HepG2 (cell line): ENCODE data around the gene SP110. TPM values are rescaled to one million over a fixed set of nuclear protein-coding genes. Genes with fewer than 3 reads are reported as not detected.

Experiments used
- ATAC-seq: fragments of 200-7000 bp; cut with Tn5 transposase; 3 replicates; pipeline ENCODE4 v1.9.1; 2020; ENCODE audit warnings: mild to moderate bottlenecking, moderate library complexity
- BruUV-seq: library from RNA; stranded (reverse); fragments of 400-500 nt; replicated peaks from 2 replicates; lab custom pipeline; 2021; lab: Mats Ljungman, UMichigan
- CTCF ChIA-PET: fragments of 300-600 bp; formaldehyde crosslinking; extraction: SDS; loops from one replicate; lab custom pipeline; 2021; ENCODE audit warnings: low total read pairs, inconsistent platforms, low intra/inter-chr PET ratio; lab: Yijun Ruan, JAX
- POLR2A ChIA-PET: fragments of 350-600 bp; sonication (Branson Sonifier 250); formaldehyde crosslinking; loops from one replicate; lab custom pipeline; 2020; ENCODE audit warnings: antibody characterized with exemption, inconsistent platforms; lab: Yijun Ruan, JAX
- DNase-seq: peaks from one replicate; pipeline ENCODE4 v3.0.0-alpha.2; 2015; ENCODE audit warnings: low spot score
- FAIRE-seq: peaks from 3 replicates; lab custom pipeline; 2011; peaks lifted over from hg19 to GRCh38; lab: Jason Lieb, UNC
- H2AFZ ChIP-seq: one replicate; pipeline ENCODE4 v1.6.1; 2011; ENCODE audit warnings: low read length, inconsistent platforms
- H3K27ac ChIP-seq: fragments of 300-600 bp; 3 replicates; pipeline ENCODE4 v1.8.0; 2011; ENCODE audit warnings: mixed run types, mild to moderate bottlenecking, mixed read lengths, low read length, inconsistent platforms; ENCODE audit not compliant: insufficient read depth; ENCODE audit errors: extremely low read length
- H3K27me3 ChIP-seq, 2 experiments: fragments of 200-600 bp in 1 of 2; 2 replicates in 1 of 2; 3 replicates in 1 of 2; pipeline versions ENCODE4 v1.6.0 to v1.8.0; 2011; ENCODE audit warnings: low read length in 2 of 2, mild to moderate bottlenecking in 2 of 2, moderate library complexity in 2 of 2, inconsistent platforms in 1 of 2; ENCODE audit not compliant: insufficient read depth in 2 of 2, control insufficient read depth in 1 of 2
- H3K36me3 ChIP-seq, 2 experiments: fragments of 200-600 bp in 1 of 2; replicated peaks in 1 of 2; 2 replicates in 1 of 2; 3 replicates in 1 of 2; pipeline versions ENCODE4 v1.5.1 to v1.8.0; 2011; ENCODE audit warnings: low read length in 2 of 2, inconsistent platforms in 1 of 2; ENCODE audit not compliant: insufficient read depth in 2 of 2, control insufficient read depth in 1 of 2
- H3K4me1 ChIP-seq: 2 replicates; pipeline ENCODE4 v1.5.1; 2012; ENCODE audit warnings: low read length, inconsistent platforms; ENCODE audit not compliant: insufficient read depth
- H3K4me2 ChIP-seq: 2 replicates; pipeline ENCODE4 v1.6.0; 2011; ENCODE audit warnings: low read depth, low read length, inconsistent platforms
- H3K4me3 ChIP-seq, 3 experiments: fragments of 200-600 bp in 1 of 3; sonication (generic), shearing (Covaris generic) in 1 of 3; replicated peaks in 1 of 3; 2 replicates each; pipeline ENCODE4 v1.5.1; 2011 to 2016; ENCODE audit warnings: low read length in 3 of 3, inconsistent platforms in 2 of 3, low read depth in 2 of 3, mild to moderate bottlenecking in 2 of 3, control low read depth in 1 of 3, mixed read lengths in 1 of 3; ENCODE audit not compliant: insufficient read depth in 1 of 3
- H3K79me2 ChIP-seq: one replicate; pipeline ENCODE4 v1.6.1; 2011; ENCODE audit warnings: low read length, inconsistent platforms; ENCODE audit not compliant: insufficient read depth
- H3K9ac ChIP-seq: 2 replicates; pipeline ENCODE4 v1.6.0; 2011; ENCODE audit warnings: mild to moderate bottlenecking, low read depth, low read length, inconsistent platforms; ENCODE audit not compliant: insufficient read depth
- H3K9me3 ChIP-seq: 2 replicates; pipeline ENCODE4 v1.5.1; 2012; ENCODE audit warnings: mild to moderate bottlenecking, low read length
- H4K20me1 ChIP-seq: 2 replicates; pipeline ENCODE4 v1.6.0; 2011; ENCODE audit warnings: inconsistent platforms, mild to moderate bottlenecking, low read length, moderate library complexity; ENCODE audit not compliant: insufficient read depth
- AFF4 ChIP-seq: sonication (generic); formaldehyde crosslinking; IDR thresholded peaks from 2 replicates; pipeline ENCODE4 v1.4.0; 2020; ENCODE audit warnings: missing genetic modification reagents
- AKNA ChIP-seq: sonication (generic); formaldehyde crosslinking; IDR thresholded peaks from 2 replicates; pipeline ENCODE4 v1.4.0; 2020; ENCODE audit warnings: missing genetic modification reagents, borderline replicate concordance
- PHF20 ChIP-seq: sonication (generic); formaldehyde crosslinking; IDR thresholded peaks from 2 replicates; pipeline ENCODE4 v1.5.0; 2020; ENCODE audit warnings: mild to moderate bottlenecking, missing genetic modification reagents
- SRSF9 ChIP-seq: fragments of 200-400 bp; formaldehyde crosslinking; IDR thresholded peaks from 2 replicates; pipeline ENCODE4 v1.6.1; 2018; ENCODE audit warnings: borderline replicate concordance, mild to moderate bottlenecking, low read depth, low read length; ENCODE audit not compliant: insufficient read depth, poor library complexity, severe bottlenecking
- ZNF142 ChIP-seq: sonication (generic); formaldehyde crosslinking; IDR thresholded peaks from 2 replicates; pipeline ENCODE4 v1.4.0; 2020; ENCODE audit warnings: missing genetic modification reagents
- ZNF3 ChIP-seq: IDR thresholded peaks from 2 replicates; pipeline ENCODE4 v1.7.0; 2017; ENCODE audit warnings: inconsistent platforms
- WGBS: methylation state at CpG from one replicate; pipeline ENCODE4 v1.1.6; 2017; ENCODE audit warnings: low lambda C conversion rate; 5-methylcytosine and 5-hydroxymethylcytosine counted together
- in situ Hi-C: cut with HindIII; loops from 2 replicates; pipeline ENCODE4 v1.10.0; 2017; ENCODE audit warnings: low pct_unique_long_range_greater_than_20kb; ENCODE audit not compliant: extremely low pct_ligation_motif_present
- intact Hi-C: fragments of 100-400 bp; cut with micrococcal nuclease; formaldehyde crosslinking; loops from one replicate; pipeline ENCODE4 v1.10.0; 2022; ENCODE audit not compliant: unreplicated experiment
- polyA plus RNA-seq, 8 experiments: library from polyadenylated mRNA; depleted of rRNA in 3 of 8; stranded (reverse) in 7 of 8; unstranded in 1 of 8; fragments of >200 nt; fragmentation: Illumina TruSeq in 4 of 8; extraction: Trizol in 4 of 8; gene quantifications; 2 replicates each; pipeline versions ENCODE4 v1.2.1 to v1.2.3, GENCODE V29; 2011 to 2016; ENCODE audit warnings: low read depth in 4 of 8, missing spikeins in 1 of 8, mixed read lengths in 1 of 8; ENCODE audit not compliant: insufficient read depth in 1 of 8
- total RNA-seq, 5 experiments: library from RNA; depleted of rRNA; stranded (reverse); fragments of >200 nt; fragmentation: Illumina TruSeq; extraction: Trizol; gene quantifications; 2 replicates each; pipeline ENCODE4 v1.2.3, GENCODE V29; 2016; ENCODE audit warnings: low read depth in 1 of 5
- TF ChIP-seq, protein P1 (sequence below): sonication (generic); formaldehyde crosslinking; IDR thresholded peaks from 2 replicates; pipeline ENCODE4 v1.8.1; 2023; ENCODE audit warnings: missing genetic modification reagents, inconsistent platforms, borderline replicate concordance

SP110 gene
- total and polyA plus RNA-seq, 2 of the 13 experiments (the other 11 are each of a cell fraction or from before 2014, with no cell fraction given), result 7.9 to 10.4 TPM

GRCh38 chr2:230164139-230164538, 55.6 kb downstream of the SP110 start:
- no peak for ATAC-seq
- no peak overlapping the region for H2AFZ ChIP-seq
- H3K9me3 ChIP-seq, result no peaks in the 10 kb centered on the region
- intact Hi-C loops, result no loop called here
- no peak overlapping the region for H3K9ac ChIP-seq
- CTCF ChIA-PET, result no interaction called here
- no peak overlapping the region for H3K4me3 ChIP-seq
- no peaks in the 10 kb centered on the region for H3K27me3 ChIP-seq
- POLR2A ChIA-PET, result no interaction called here
- BruUV-seq, result no TSS peak
- no peaks in the 10 kb centered on the region for H3K36me3 ChIP-seq
- in situ Hi-C loops, result loop anchor here (5.0 kb wide), 1 partner anchor 157 kb away; no protein-coding TSS in a partner anchor
- no peak overlapping the region for H3K4me2 ChIP-seq
- H3K27ac ChIP-seq, result no peak overlapping the region
- H3K79me2 ChIP-seq, result no peaks in the 10 kb centered on the region
- H3K4me1 ChIP-seq, result no peaks in the 10 kb centered on the region
- 58% methylated on average over 1 of the region's 1 CpG for WGBS
- no peaks in the 10 kb centered on the region for H4K20me1 ChIP-seq
- no peak for FAIRE-seq
- DNase-seq, result no peak
- TF ChIP-seq PHF20 (CRISPR knock-in tag) (no peak), SRSF9 (no peak), ZNF3 (CRISPR knock-in tag) (no peak), AKNA (no peak), AFF4 (CRISPR knock-in tag) (no peak), ZNF142 (CRISPR knock-in tag) (no peak)
- TF ChIP-seq, protein P1, sequence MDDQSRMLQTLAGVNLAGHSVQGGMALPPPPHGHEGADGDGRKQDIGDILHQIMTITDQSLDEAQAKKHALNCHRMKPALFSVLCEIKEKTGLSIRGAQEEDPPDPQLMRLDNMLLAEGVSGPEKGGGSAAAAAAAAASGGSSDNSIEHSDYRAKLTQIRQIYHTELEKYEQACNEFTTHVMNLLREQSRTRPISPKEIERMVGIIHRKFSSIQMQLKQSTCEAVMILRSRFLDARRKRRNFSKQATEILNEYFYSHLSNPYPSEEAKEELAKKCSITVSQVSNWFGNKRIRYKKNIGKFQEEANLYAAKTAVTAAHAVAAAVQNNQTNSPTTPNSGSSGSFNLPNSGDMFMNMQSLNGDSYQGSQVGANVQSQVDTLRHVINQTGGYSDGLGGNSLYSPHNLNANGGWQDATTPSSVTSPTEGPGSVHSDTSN, result no peak
